Measurements from ENCODE around the gene SH3RF3. TPM values are rescaled to one million over a fixed set of nuclear protein-coding genes. Genes with fewer than 3 reads are reported as not detected.

Gene SH3RF3
- polyA plus RNA-seq, 4 donors, result 4.8 to 5.7 (median 5.1) TPM

GRCh38 chr2:109272461-109272860 lies 143.5 kb downstream of the SH3RF3 start:
- DNase-seq (ENCODE audit: low read depth in 4 of 4, low spot score in 3 of 4), result no peak

- DNase-seq (ENCODE audit: low read depth in 4 of 4, low spot score in 3 of 4), result peak in 1 of 4 donors; percentile 64
These were observed 146.4 kb downstream of the SH3RF3 start for GRCh38 chr2:109275120-109276012.

- no peak for DNase-seq (ENCODE audit: low read depth in 4 of 4, low spot score in 3 of 4)
These were observed 148.4 kb downstream of the SH3RF3 start for GRCh38 chr2:109277406-109277805.

- DNase-seq (ENCODE audit: low read depth in 4 of 4, low spot score in 3 of 4), result peak in 1 of 4 donors; percentile 59
These were observed 150.3 kb downstream of the SH3RF3 start for GRCh38 chr2:109279243-109279860.

GRCh38 chr2:109280804-109281203 lies 151.8 kb downstream of the SH3RF3 start:
- no peak for DNase-seq (ENCODE audit: low read depth in 4 of 4, low spot score in 3 of 4)

GRCh38 chr2:109282360-109282759 lies 153.4 kb downstream of the SH3RF3 start:
- no peak for DNase-seq (ENCODE audit: low read depth in 4 of 4, low spot score in 3 of 4)

- no peak for DNase-seq (ENCODE audit: low read depth in 4 of 4, low spot score in 3 of 4)
These were observed 153.9 kb downstream of the SH3RF3 start for GRCh38 chr2:109282865-109283264.

- no peak for DNase-seq (ENCODE audit: low read depth in 4 of 4, low spot score in 3 of 4)
These were observed 155.8 kb downstream of the SH3RF3 start for GRCh38 chr2:109284826-109285225.

- no peak for DNase-seq (ENCODE audit: low read depth in 4 of 4, low spot score in 3 of 4)
These were observed 156.2 kb downstream of the SH3RF3 start for GRCh38 chr2:109285244-109285651.

- no peak for DNase-seq (ENCODE audit: low read depth in 4 of 4, low spot score in 3 of 4)
These were observed 158.4 kb downstream of the SH3RF3 start for GRCh38 chr2:109287413-109287812.

GRCh38 chr2:109287838-109288237 lies 158.8 kb downstream of the SH3RF3 start:
- DNase-seq (ENCODE audit: low read depth in 4 of 4, low spot score in 3 of 4), result no peak

- DNase-seq (ENCODE audit: low read depth in 4 of 4, low spot score in 3 of 4), result no peak
These were observed 159.8 kb downstream of the SH3RF3 start for GRCh38 chr2:109288544-109289368.

- DNase-seq (ENCODE audit: low read depth in 4 of 4, low spot score in 3 of 4), result no peak
These were observed 160.7 kb downstream of the SH3RF3 start for GRCh38 chr2:109289504-109290222.

GRCh38 chr2:109290887-109291643 lies 162.1 kb downstream of the SH3RF3 start:
- no peak for DNase-seq (ENCODE audit: low read depth in 4 of 4, low spot score in 3 of 4)

GRCh38 chr2:109292386-109292785 lies 163.4 kb downstream of the SH3RF3 start:
- DNase-seq (ENCODE audit: low read depth in 4 of 4, low spot score in 3 of 4), result no peak

- no peak for DNase-seq (ENCODE audit: low read depth in 4 of 4, low spot score in 3 of 4)
These were observed 164.7 kb downstream of the SH3RF3 start for GRCh38 chr2:109293663-109294062.

GRCh38 chr2:109294523-109294922 lies 165.5 kb downstream of the SH3RF3 start:
- DNase-seq (ENCODE audit: low read depth in 4 of 4, low spot score in 3 of 4), result no peak

GRCh38 chr2:109295070-109295780 lies 166.2 kb downstream of the SH3RF3 start:
- no peak for DNase-seq (ENCODE audit: low read depth in 4 of 4, low spot score in 3 of 4)

- DNase-seq (ENCODE audit: low read depth in 4 of 4, low spot score in 3 of 4), result no peak
These were observed 166.7 kb downstream of the SH3RF3 start for GRCh38 chr2:109295781-109296117.
